Measurements from ENCODE around the gene MXRA7. TPM values are rescaled to one million over a fixed set of nuclear protein-coding genes. Genes with fewer than 3 reads are reported as not detected.
A peak's percentile ranks its signal among the peaks of the same experiment; 100 is the strongest.

MXRA7 gene
- total RNA-seq, 1 donor from 2014 or later = 321 TPM

- DNase-seq (ENCODE audit: low spot score) = no peak
Observed at GRCh38 chr17:76696763-76697701, 13.7 kb downstream of the MXRA7 start.

- peak; percentile 54 for DNase-seq (ENCODE audit: low spot score)
Observed at GRCh38 chr17:76695059-76695831, 15.5 kb downstream of the MXRA7 start.

- DNase-seq (ENCODE audit: low spot score) = no peak
Observed at GRCh38 chr17:76691379-76692191, 19.2 kb downstream of the MXRA7 start.

GRCh38 chr17:76690596-76691280 is 20.0 kb downstream of the MXRA7 start:
- no peak for DNase-seq (ENCODE audit: low spot score)

- no peak for DNase-seq (ENCODE audit: low spot score)
Observed at GRCh38 chr17:76689859-76690258, 20.9 kb downstream of the MXRA7 start.

GRCh38 chr17:76688165-76688622 is 22.6 kb downstream of the MXRA7 start:
- no peak for DNase-seq (ENCODE audit: low spot score)

- peak; percentile 84 for DNase-seq (ENCODE audit: low spot score)
Observed at GRCh38 chr17:76687298-76688164, 23.2 kb downstream of the MXRA7 start.

GRCh38 chr17:76686538-76687297 is 24.0 kb downstream of the MXRA7 start:
- no peak for DNase-seq (ENCODE audit: low spot score)

- DNase-seq (ENCODE audit: low spot score) = no peak
Observed at GRCh38 chr17:76685846-76686245, 24.9 kb downstream of the MXRA7 start.

- DNase-seq (ENCODE audit: low spot score) = no peak
Observed at GRCh38 chr17:76685366-76685765, 25.4 kb downstream of the MXRA7 start.

- no peak for DNase-seq (ENCODE audit: low spot score)
Observed at GRCh38 chr17:76684756-76685155, 26.0 kb downstream of the MXRA7 start.

- no peak for DNase-seq (ENCODE audit: low spot score)
Observed at GRCh38 chr17:76683921-76684745, 26.6 kb downstream of the MXRA7 start.

- no peak for DNase-seq (ENCODE audit: low spot score)
Observed at GRCh38 chr17:76683011-76683755, 27.6 kb downstream of the MXRA7 start.

GRCh38 chr17:76682296-76682695 is 28.5 kb downstream of the MXRA7 start:
- peak; percentile 96 for DNase-seq (ENCODE audit: low spot score)

GRCh38 chr17:76681222-76682137 is 29.3 kb downstream of the MXRA7 start:
- DNase-seq (ENCODE audit: low spot score) = peak; percentile 84

- DNase-seq (ENCODE audit: low spot score) = no peak
Observed at GRCh38 chr17:76679239-76679638, 31.5 kb downstream of the MXRA7 start.

GRCh38 chr17:76678330-76678729 is 32.4 kb downstream of the MXRA7 start:
- no peak for DNase-seq (ENCODE audit: low spot score)
